ENCODE results near the gene SLC9A7.

DNA sequence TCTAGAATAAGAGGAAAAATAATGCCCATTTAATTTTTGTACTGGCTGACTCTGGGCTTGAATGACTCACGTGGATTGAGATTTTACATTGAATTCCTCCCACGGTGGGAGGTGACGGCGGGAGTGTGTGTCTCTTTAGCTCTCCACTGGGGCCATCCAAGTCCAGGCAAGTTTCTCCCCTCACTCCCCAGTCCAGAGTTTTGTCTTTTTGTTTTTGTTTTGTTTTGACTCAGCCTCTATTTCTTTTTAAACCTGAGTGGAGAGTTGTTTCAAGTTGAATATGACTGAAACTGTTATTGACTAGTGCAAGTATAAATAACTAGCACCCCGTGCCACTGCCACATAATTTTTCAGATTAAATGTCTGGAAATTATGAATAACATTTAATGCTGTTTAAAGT lies 171.8 kb downstream of the SLC9A7 start:
- TF ChIP-seq, protein P1, sequence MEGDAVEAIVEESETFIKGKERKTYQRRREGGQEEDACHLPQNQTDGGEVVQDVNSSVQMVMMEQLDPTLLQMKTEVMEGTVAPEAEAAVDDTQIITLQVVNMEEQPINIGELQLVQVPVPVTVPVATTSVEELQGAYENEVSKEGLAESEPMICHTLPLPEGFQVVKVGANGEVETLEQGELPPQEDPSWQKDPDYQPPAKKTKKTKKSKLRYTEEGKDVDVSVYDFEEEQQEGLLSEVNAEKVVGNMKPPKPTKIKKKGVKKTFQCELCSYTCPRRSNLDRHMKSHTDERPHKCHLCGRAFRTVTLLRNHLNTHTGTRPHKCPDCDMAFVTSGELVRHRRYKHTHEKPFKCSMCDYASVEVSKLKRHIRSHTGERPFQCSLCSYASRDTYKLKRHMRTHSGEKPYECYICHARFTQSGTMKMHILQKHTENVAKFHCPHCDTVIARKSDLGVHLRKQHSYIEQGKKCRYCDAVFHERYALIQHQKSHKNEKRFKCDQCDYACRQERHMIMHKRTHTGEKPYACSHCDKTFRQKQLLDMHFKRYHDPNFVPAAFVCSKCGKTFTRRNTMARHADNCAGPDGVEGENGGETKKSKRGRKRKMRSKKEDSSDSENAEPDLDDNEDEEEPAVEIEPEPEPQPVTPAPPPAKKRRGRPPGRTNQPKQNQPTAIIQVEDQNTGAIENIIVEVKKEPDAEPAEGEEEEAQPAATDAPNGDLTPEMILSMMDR (IDR thresholded peaks at IDR 0.05) = no peak
- TF ChIP-seq POLR2A (IDR thresholded peaks at IDR 0.05) (no peak), POLR2AphosphoS5 (IDR thresholded peaks at IDR 0.05) (no peak), EP300 (IDR thresholded peaks at IDR 0.05; ENCODE audit: low read depth) (no peak)

Measured in transverse colon (tissue), 4 donors.